CD4-positive, alpha-beta T cell treated with Interleukin-6 for 4 hours (primary cell): ENCODE results near the gene SKAP1.

Experiments used
- DNase-seq: peaks from one replicate; pipeline ENCODE4 v3.0.0-alpha.2; 2020; ENCODE audit warnings: mixed read lengths

Gene SKAP1

GRCh38 chr17:48134912-48135480, 295.0 kb downstream of the SKAP1 start:
- no peak for DNase-seq

- no peak for DNase-seq
Observed at GRCh38 chr17:48132385-48132784, 297.6 kb downstream of the SKAP1 start.

GRCh38 chr17:48131216-48131824, 298.7 kb downstream of the SKAP1 start:
- DNase-seq, result peak; percentile 66

GRCh38 chr17:48129981-48130380, 300.0 kb downstream of the SKAP1 start:
- DNase-seq, result no peak

- no peak for DNase-seq
Observed at GRCh38 chr17:48128400-48128799, 301.6 kb downstream of the SKAP1 start.

GRCh38 chr17:48127371-48128051, 302.5 kb downstream of the SKAP1 start:
- no peak for DNase-seq

- no peak for DNase-seq
Observed at GRCh38 chr17:48126532-48126850, 303.5 kb downstream of the SKAP1 start.

GRCh38 chr17:48125829-48126531, 304.0 kb downstream of the SKAP1 start:
- DNase-seq, result no peak

- DNase-seq, result no peak
Observed at GRCh38 chr17:48123776-48124388, 306.1 kb downstream of the SKAP1 start.

- DNase-seq, result no peak
Observed at GRCh38 chr17:48123111-48123510, 306.9 kb downstream of the SKAP1 start.

GRCh38 chr17:48122665-48123045, 307.4 kb downstream of the SKAP1 start:
- DNase-seq, result no peak

- DNase-seq, result no peak
Observed at GRCh38 chr17:48121923-48122664, 307.9 kb downstream of the SKAP1 start.

- peak; percentile 74 for DNase-seq
Observed at GRCh38 chr17:48113201-48113676, 316.8 kb downstream of the SKAP1 start.

GRCh38 chr17:48111937-48112241, 318.1 kb downstream of the SKAP1 start:
- DNase-seq, result no peak

- no peak for DNase-seq
Observed at GRCh38 chr17:48110761-48111160, 319.3 kb downstream of the SKAP1 start.

GRCh38 chr17:48107137-48108055, 322.6 kb downstream of the SKAP1 start, which contains the start of gene SNX11:
Gene SNX11 (plus strand): TSS chr17:48107766. CDS start chr17:48112044, 4,278 bp downstream.
- peak; percentile 98 for DNase-seq

GRCh38 chr17:48106802-48107136, 323.2 kb downstream of the SKAP1 start:
- DNase-seq, result no peak

- DNase-seq, result no peak
Observed at GRCh38 chr17:48104440-48104839, 325.6 kb downstream of the SKAP1 start.

- no peak for DNase-seq
Observed at GRCh38 chr17:48102798-48103715, 327.0 kb downstream of the SKAP1 start.

- DNase-seq, result no peak
Observed at GRCh38 chr17:48102043-48102750, 327.8 kb downstream of the SKAP1 start.
